ENCODE measurements around the gene OR5AK2. TPM values are rescaled to one million over a fixed set of nuclear protein-coding genes. Genes with fewer than 3 reads are reported as not detected.
"Not testable (repeated sequence)": the region's sequence is repeated elsewhere in the genome, so short reads cannot be mapped to it uniquely, and the experiment has no call there.

The OR5AK2 gene
- total and polyA plus RNA-seq, 2 of the 13 experiments (the other 11 are each of a cell fraction or from before 2014, with no cell fraction given): not detected

- TF ChIP-seq, protein P1, sequence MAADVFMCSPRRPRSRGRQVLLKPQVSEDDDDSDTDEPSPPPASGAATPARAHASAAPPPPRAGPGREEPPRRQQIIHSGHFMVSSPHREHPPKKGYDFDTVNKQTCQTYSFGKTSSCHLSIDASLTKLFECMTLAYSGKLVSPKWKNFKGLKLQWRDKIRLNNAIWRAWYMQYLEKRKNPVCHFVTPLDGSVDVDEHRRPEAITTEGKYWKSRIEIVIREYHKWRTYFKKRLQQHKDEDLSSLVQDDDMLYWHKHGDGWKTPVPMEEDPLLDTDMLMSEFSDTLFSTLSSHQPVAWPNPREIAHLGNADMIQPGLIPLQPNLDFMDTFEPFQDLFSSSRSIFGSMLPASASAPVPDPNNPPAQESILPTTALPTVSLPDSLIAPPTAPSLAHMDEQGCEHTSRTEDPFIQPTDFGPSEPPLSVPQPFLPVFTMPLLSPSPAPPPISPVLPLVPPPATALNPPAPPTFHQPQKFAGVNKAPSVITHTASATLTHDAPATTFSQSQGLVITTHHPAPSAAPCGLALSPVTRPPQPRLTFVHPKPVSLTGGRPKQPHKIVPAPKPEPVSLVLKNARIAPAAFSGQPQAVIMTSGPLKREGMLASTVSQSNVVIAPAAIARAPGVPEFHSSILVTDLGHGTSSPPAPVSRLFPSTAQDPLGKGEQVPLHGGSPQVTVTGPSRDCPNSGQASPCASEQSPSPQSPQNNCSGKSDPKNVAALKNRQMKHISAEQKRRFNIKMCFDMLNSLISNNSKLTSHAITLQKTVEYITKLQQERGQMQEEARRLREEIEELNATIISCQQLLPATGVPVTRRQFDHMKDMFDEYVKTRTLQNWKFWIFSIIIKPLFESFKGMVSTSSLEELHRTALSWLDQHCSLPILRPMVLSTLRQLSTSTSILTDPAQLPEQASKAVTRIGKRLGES (CRISPR knock-in tag; IDR thresholded peaks at IDR 0.05; ENCODE audit: borderline replicate concordance): no peak
- no peak for TF ChIP-seq ZBTB21 (CRISPR knock-in tag; IDR thresholded peaks at IDR 0.05)
- no peak for TF ChIP-seq CCAR2 (optimal IDR thresholded peaks at IDR 0.05; ENCODE audit: low read depth, low read length)
- TF ChIP-seq THYN1 (CRISPR knock-in tag; IDR thresholded peaks at IDR 0.05; ENCODE audit: borderline replicate concordance, low read depth): no peak
- no peak for TF ChIP-seq SATB2 (CRISPR knock-in tag; IDR thresholded peaks at IDR 0.05)
- TF ChIP-seq ZNF570 (CRISPR knock-in tag; IDR thresholded peaks at IDR 0.05; ENCODE audit: borderline replicate concordance): no peak
- no peak for TF ChIP-seq SNAPC5 (CRISPR knock-in tag; IDR thresholded peaks at IDR 0.05; ENCODE audit: borderline replicate concordance)
- TF ChIP-seq NR3C1 (CRISPR knock-in tag; IDR thresholded peaks at IDR 0.05): no peak
- TF ChIP-seq, protein P2, sequence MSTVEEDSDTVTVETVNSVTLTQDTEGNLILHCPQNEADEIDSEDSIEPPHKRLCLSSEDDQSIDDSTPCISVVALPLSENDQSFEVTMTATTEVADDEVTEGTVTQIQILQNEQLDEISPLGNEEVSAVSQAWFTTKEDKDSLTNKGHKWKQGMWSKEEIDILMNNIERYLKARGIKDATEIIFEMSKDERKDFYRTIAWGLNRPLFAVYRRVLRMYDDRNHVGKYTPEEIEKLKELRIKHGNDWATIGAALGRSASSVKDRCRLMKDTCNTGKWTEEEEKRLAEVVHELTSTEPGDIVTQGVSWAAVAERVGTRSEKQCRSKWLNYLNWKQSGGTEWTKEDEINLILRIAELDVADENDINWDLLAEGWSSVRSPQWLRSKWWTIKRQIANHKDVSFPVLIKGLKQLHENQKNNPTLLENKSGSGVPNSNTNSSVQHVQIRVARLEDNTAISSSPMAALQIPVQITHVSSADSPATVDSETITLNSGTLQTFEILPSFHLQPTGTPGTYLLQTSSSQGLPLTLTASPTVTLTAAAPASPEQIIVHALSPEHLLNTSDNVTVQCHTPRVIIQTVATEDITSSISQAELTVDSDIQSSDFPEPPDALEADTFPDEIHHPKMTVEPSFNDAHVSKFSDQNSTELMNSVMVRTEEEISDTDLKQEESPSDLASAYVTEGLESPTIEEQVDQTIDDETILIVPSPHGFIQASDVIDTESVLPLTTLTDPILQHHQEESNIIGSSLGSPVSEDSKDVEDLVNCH (CRISPR knock-in tag; IDR thresholded peaks at IDR 0.05): no peak
- TF ChIP-seq NAIF1 (CRISPR knock-in tag; IDR thresholded peaks at IDR 0.05; ENCODE audit: borderline replicate concordance): no peak
These were observed at the start of gene OR5AK2 (continued) for GRCh38 chr11:56988614-56989013.

GRCh38 chr11:56945526-56945925 is 43.2 kb upstream of the OR5AK2 start:
- H3K9ac ChIP-seq (ENCODE audit: insufficient read depth, low read depth, low read length); in situ Hi-C loops (cut with HindIII; ENCODE audit: extremely low pct_ligation_motif_present, low pct_unique_long_range_greater_than_20kb); H3K4me3 ChIP-seq (replicated peaks in 1 of 3; ENCODE audit: insufficient read depth in 1 of 3, low read depth in 2 of 3, low read length in 3 of 3); H3K9me3 ChIP-seq (ENCODE audit: low read length); POLR2A ChIA-PET; H4K20me1 ChIP-seq (ENCODE audit: insufficient read depth, low read length); H2AFZ ChIP-seq (ENCODE audit: low read length); intact Hi-C loops (cut with micrococcal nuclease; ENCODE audit: unreplicated experiment); BruUV-seq (replicated peaks); H3K4me1 ChIP-seq (ENCODE audit: insufficient read depth, low read length); DNase-seq (ENCODE audit: low spot score); H3K4me2 ChIP-seq (ENCODE audit: low read depth, low read length); FAIRE-seq; ATAC-seq; H3K27ac ChIP-seq (ENCODE audit: extremely low read length, insufficient read depth, low read length); H3K27me3 ChIP-seq (ENCODE audit: control insufficient read depth in 1 of 2, insufficient read depth in 2 of 2, low read length in 2 of 2); CTCF ChIA-PET (ENCODE audit: low intra/inter-chr PET ratio, low total read pairs); H3K36me3 ChIP-seq (replicated peaks in 1 of 2; ENCODE audit: control insufficient read depth in 1 of 2, insufficient read depth in 2 of 2, low read length in 2 of 2); H3K79me2 ChIP-seq (ENCODE audit: insufficient read depth, low read length): not testable (repeated sequence)
- 11% methylated on average over 5 of the region's 8 CpGs for WGBS (ENCODE audit: low lambda C conversion rate)

All from HepG2 (cell line).